Karpas-422 (cell line): ENCODE data around the gene UBTFL1. TPM values are rescaled to one million over a fixed set of nuclear protein-coding genes. Genes with fewer than 3 reads are reported as not detected.

Experiments used
- small RNA-seq: library from RNA; depleted of rRNA; stranded (forward); fragments of <200 nt; gene quantifications from one replicate; pipeline ENCODE3, GENCODE V24; 2014
- total RNA-seq: library from RNA; depleted of rRNA; stranded (reverse); fragments of >200 nt; shearing (Covaris generic); gene quantifications from 2 replicates; pipeline ENCODE4 v1.2.3, GENCODE V29; 2014; ENCODE audit warnings: low replicate concordance; rRNA removed

The UBTFL1 gene
- total RNA-seq, 1 experiment from 2014 or later = not detected

Small RNA genes lying within 50 kb of the gene (small RNA-seq; reads per million reads assigned to genes)
- not detected for gene AP000827.1
- gene RF00275 = not detected

Other genes with a start within 250 kb of the UBTFL1 start
- gene TRIM64B, start 207.5 kb upstream of the UBTFL1 start, total RNA-seq = not detected in 2 replicates
- gene TRIM49D1, start 163.7 kb upstream of the UBTFL1 start, total RNA-seq = not detected in 2 replicates
- gene TRIM49D2, start 161.9 kb upstream of the UBTFL1 start, total RNA-seq = not detected in 2 replicates
- gene TRIM64, start 119.9 kb upstream of the UBTFL1 start, total RNA-seq = not detected in 2 replicates
- gene TRIM49C, start 54.8 kb upstream of the UBTFL1 start, total RNA-seq = not detected in 2 replicates
- not detected in 2 replicates for gene NAALAD2, start 48.7 kb downstream of the UBTFL1 start, total RNA-seq
- gene CHORDC1, start 137.1 kb downstream of the UBTFL1 start, total RNA-seq = 134 and 204 TPM in 2 replicates